BLaER1 treated with 17β-estradiol and CSF1 and Interleukin-3, amounts not matched to agents 10 nM and 100 nM (cell line): ENCODE data around the gene CSNK2A2.

Source experiments
- H3K27ac ChIP-seq, 11 experiments: shearing (Covaris generic); formaldehyde crosslinking; 2 replicates each; pipeline ENCODE4 v1.8.1; 2022
- H3K27me3 ChIP-seq, 11 experiments: shearing (Covaris generic); formaldehyde crosslinking; 2 replicates each; pipeline ENCODE4 v1.8.1; 2022
- H3K36me3 ChIP-seq, 11 experiments: shearing (Covaris generic); formaldehyde crosslinking; 2 replicates each; pipeline ENCODE4 v1.8.1; 2022
- H3K4me1 ChIP-seq, 10 experiments: shearing (Covaris generic); formaldehyde crosslinking; 2 replicates each; pipeline ENCODE4 v1.8.1; 2022
- H3K4me2 ChIP-seq, 11 experiments: shearing (Covaris generic); formaldehyde crosslinking; 2 replicates each; pipeline ENCODE4 v1.8.1; 2022
- H3K4me3 ChIP-seq, 10 experiments: shearing (Covaris generic); formaldehyde crosslinking; 2 replicates each; pipeline ENCODE4 v1.8.1; 2022
- H3K9ac ChIP-seq, 11 experiments: shearing (Covaris generic); formaldehyde crosslinking; 2 replicates each; pipeline ENCODE4 v1.8.1; 2022
- H3K9me3 ChIP-seq, 11 experiments: shearing (Covaris generic); formaldehyde crosslinking; replicated peaks in 1 of 11; 2 replicates each; pipeline ENCODE4 v1.8.1; 2022
- H4K20me1 ChIP-seq, 11 experiments: shearing (Covaris generic); formaldehyde crosslinking; 2 replicates each; pipeline ENCODE4 v1.8.1; 2022
- Cebpa-rat ChIP-seq, 11 experiments: shearing (Covaris generic); IDR thresholded peaks; 2 replicates each; pipeline ENCODE4 v1.8.1; 2022

Gene CSNK2A2

DNA sequence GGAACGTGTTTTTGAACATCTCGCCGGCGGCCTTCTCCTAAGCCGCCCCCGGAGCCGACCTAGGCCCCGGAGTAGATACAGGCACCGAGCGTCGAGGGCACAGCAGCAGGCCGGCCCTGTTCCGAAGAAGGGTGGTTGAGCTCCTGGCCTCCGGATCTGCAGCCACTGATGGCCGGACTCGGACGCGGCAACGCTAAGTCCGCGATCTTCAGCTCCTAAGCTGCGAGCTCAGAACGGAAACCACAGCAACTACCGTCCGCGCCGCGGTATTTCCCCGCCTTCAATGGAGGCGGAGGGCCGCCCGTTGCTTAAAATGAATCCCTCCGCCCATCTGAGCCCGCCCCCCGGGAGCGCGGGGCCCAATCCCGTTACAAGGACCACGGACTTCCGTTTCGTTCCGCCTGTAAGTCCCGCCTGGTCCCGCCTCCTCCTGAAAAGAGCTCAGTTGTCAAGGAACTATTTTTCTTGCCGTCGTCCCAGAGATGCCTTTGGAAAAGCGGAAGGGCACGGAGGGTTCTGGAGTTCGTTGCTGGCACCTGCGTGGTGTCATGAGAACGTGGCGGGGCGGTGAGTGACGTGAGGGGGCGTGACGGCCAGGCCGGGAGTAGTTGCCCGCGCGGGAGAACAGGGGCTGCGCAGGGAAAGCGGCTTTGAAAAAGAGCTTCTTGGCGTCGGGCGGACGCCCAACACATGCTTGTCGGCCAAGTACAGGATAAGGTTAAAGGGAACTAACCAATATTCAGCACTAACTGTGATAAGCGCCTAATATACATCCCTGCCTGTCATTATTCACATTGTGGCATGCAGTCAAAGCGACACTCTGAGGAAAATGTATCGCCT is 68.6 kb downstream of the CSNK2A2 start, which contains the start of gene CFAP20:
Gene CFAP20 (minus strand): TSS at position 285 of the 840 bp plus-strand sequence. CDS start 266 bp downstream, at position 19.
- peak within 1 kb of the TSS; percentile 67 to 92 (median 89); a peak in 21 of 22 replicates for H3K27ac ChIP-seq
- no peak for TF ChIP-seq Cebpa-rat (IDR thresholded peaks at IDR 0.05)
- H3K4me3 ChIP-seq, result peak within 1 kb of the TSS; percentile 80 to 93 (median 90)
- peaks cover 0 to 4% (median 0%) of the 10 kb centered on the region in 11 experiments; a peak in 1 of 22 replicates for H3K9me3 ChIP-seq
- peak within 1 kb of the TSS; percentile 92 to 100 (median 97) for H3K4me2 ChIP-seq
- peak within 1 kb of the TSS; percentile 85 to 95 (median 91) for H3K9ac ChIP-seq
- H3K36me3 ChIP-seq, result 0 out of 22 replicates have a peak, but pooled peaks cover 0 to 4% (median 0%) of the 10 kb centered on the region in 11 experiments
- H3K4me1 ChIP-seq, result peaks cover 39 to 47% (median 43%) of the 10 kb centered on the region in 10 experiments
- no peaks in the 10 kb centered on the region for H3K27me3 ChIP-seq
- H4K20me1 ChIP-seq, result peaks cover 40 to 47% (median 43%) of the 10 kb centered on the region in 11 experiments; a peak in 21 of 22 replicates

DNA sequence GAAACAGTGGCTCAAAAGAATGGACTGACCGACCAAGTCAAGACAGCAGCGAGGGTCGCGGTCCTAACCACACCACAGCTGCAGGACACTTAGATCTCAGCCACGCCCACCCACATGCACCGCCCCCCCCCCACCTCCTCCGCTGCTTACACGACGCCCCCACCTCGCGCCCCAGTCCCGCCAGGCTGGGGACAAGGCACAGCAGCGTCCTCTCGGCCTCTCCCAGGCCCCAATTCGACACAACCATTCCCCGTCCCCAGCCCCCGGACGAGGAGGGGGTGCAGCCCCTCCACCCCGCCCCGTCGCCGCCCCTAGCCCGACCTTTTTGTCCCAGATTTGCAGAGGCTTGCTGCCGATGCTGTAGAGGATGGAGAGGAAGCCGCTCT is 69.2 kb downstream of the CSNK2A2 start:
- TF ChIP-seq Cebpa-rat (IDR thresholded peaks at IDR 0.05), result no peak
- Histone ChIP-seq H3K27me3 (no peaks in the 10 kb centered on the region), H4K20me1 (peaks cover 46 to 53% (median 49%) of the 10 kb centered on the region in 11 experiments; a peak in 21 of 22 replicates), H3K36me3 (peaks cover 0 to 4% (median 0%) of the 10 kb centered on the region in 11 experiments; a peak in 2 of 22 replicates), H3K4me2 (peak overlapping the region; percentile 92 to 100 (median 97)), H3K9me3 (peaks cover 0 to 4% (median 0%) of the 10 kb centered on the region in 11 experiments; a peak in 1 of 22 replicates), H3K4me1 (peaks cover 45 to 54% (median 49%) of the 10 kb centered on the region in 10 experiments), H3K4me3 (peak overlapping the region; percentile 80 to 93 (median 90)), H3K27ac (peak overlapping the region; percentile 67 to 92 (median 89); a peak in 21 of 22 replicates), H3K9ac (peak overlapping the region; percentile 85 to 95 (median 91))

DNA sequence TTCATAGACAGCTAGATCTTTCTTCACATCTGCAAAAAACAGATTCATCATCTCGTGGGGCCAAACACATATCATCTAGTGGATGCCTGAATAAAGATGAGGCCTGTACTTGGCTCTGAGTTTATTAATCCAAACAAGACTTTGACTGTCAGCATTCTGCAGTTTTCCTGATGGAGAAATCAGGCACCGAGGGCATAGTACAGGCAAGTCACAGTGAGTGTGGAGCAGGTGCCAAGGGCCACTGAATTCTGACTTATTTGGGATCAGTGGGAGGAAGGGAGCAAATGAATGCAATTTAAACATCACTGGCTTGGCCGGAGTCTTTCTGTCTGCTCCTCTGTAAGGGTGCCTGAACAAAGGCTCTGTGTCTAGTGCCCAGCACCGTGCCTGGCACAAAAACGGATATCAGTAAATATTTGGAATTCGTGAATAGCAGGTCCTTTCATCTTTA is 69.7 kb downstream of the CSNK2A2 start:
- H3K27ac ChIP-seq, result peak overlapping the region in 7 of 11 experiments; percentile 23 to 91 (median 88); a peak in 9 of 22 replicates
- peaks cover 46 to 54% (median 50%) of the 10 kb centered on the region in 10 experiments for H3K4me1 ChIP-seq
- H3K27me3 ChIP-seq, result no peaks in the 10 kb centered on the region
- peaks cover 46 to 58% (median 53%) of the 10 kb centered on the region in 11 experiments; a peak in 21 of 22 replicates for H4K20me1 ChIP-seq
- H3K4me3 ChIP-seq, result peak overlapping the region; percentile 80 to 93 (median 90)
- H3K9me3 ChIP-seq, result peaks cover 0 to 4% (median 0%) of the 10 kb centered on the region in 11 experiments; a peak in 1 of 22 replicates
- peak overlapping the region; percentile 92 to 100 (median 97) for H3K4me2 ChIP-seq
- no peak for TF ChIP-seq Cebpa-rat (IDR thresholded peaks at IDR 0.05)
- peaks cover 0 to 5% (median 0%) of the 10 kb centered on the region in 11 experiments; a peak in 2 of 22 replicates for H3K36me3 ChIP-seq
- H3K9ac ChIP-seq, result peak overlapping the region; percentile 63 to 95 (median 91)

DNA sequence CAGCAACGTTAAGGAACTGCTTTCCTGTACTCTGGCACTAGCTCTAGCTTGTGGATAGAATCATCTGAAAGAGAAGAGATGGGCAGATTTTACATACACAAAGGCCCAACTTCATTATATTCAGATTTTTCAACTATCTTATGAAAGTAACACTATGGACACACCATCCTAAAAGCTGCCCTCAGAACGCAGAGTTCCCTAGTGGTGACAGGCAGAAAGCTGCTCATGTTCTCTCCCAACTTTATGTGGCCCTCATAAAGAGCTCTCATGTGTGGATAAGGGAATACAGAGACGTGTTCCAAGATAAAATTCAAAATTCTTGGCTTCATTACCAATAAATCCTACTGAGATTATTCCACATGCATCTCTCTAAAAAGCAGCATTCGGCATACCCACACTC is 70.3 kb downstream of the CSNK2A2 start:
- H3K4me3 ChIP-seq, result peak overlapping the region; percentile 80 to 93 (median 90); a peak in 19 of 20 replicates
- H3K9me3 ChIP-seq, result peaks cover 0 to 4% (median 0%) of the 10 kb centered on the region in 11 experiments; a peak in 1 of 22 replicates
- H3K27me3 ChIP-seq, result no peaks in the 10 kb centered on the region
- TF ChIP-seq Cebpa-rat (IDR thresholded peaks at IDR 0.05), result no peak
- H3K27ac ChIP-seq, result peak overlapping the region in 6 of 11 experiments; percentile 37 to 83 (median 39); a peak in 8 of 22 replicates
- H3K4me2 ChIP-seq, result peak overlapping the region; percentile 92 to 100 (median 97)
- H3K9ac ChIP-seq, result peak overlapping the region; percentile 63 to 95 (median 91); a peak in 20 of 22 replicates
- H4K20me1 ChIP-seq, result peaks cover 46 to 63% (median 58%) of the 10 kb centered on the region in 11 experiments; a peak in 21 of 22 replicates
- H3K4me1 ChIP-seq, result peaks cover 46 to 54% (median 50%) of the 10 kb centered on the region in 10 experiments
- peaks cover 0 to 5% (median 0%) of the 10 kb centered on the region in 11 experiments; a peak in 2 of 22 replicates for H3K36me3 ChIP-seq

DNA sequence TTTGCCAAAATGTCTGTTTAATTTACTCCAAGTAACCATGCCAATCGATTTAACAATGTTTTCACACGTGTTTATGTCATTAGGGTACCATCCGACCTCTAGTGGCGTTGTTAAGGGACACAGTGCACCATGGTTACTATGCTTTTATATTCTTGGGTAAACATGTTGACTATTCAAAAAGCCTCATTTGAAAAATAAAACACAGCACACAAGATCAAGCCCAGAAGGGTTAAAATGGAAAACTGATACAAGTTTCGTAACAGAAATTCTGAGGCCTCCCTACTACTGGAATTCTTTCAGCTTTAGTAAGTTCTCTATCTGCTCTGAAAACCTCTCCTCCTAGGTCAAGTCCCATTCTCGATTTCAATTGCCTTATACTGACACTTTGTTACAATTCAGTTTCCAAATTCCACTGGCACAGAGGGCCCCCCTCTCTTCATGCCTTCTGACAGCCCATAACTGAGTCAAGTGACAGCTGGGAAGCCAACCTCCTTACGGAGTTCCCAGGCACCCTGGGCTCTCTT is 70.8 kb downstream of the CSNK2A2 start:
- TF ChIP-seq Cebpa-rat (IDR thresholded peaks at IDR 0.05), result no peak
- H3K4me1 ChIP-seq, result peaks cover 46 to 57% (median 52%) of the 10 kb centered on the region in 10 experiments
- H3K4me3 ChIP-seq, result peak overlapping the region; percentile 80 to 93 (median 90); a peak in 18 of 20 replicates
- H3K36me3 ChIP-seq, result peaks cover 0 to 5% (median 0%) of the 10 kb centered on the region in 11 experiments; a peak in 2 of 22 replicates
- H3K9me3 ChIP-seq, result peaks cover 0 to 4% (median 0%) of the 10 kb centered on the region in 11 experiments; a peak in 1 of 22 replicates
- H3K27ac ChIP-seq, result peak overlapping the region in 6 of 11 experiments; percentile 37 to 83 (median 39); a peak in 8 of 22 replicates
- peak overlapping the region; percentile 63 to 95 (median 91); a peak in 20 of 22 replicates for H3K9ac ChIP-seq
- no peaks in the 10 kb centered on the region for H3K27me3 ChIP-seq
- peaks cover 49 to 68% (median 63%) of the 10 kb centered on the region in 11 experiments; a peak in 21 of 22 replicates for H4K20me1 ChIP-seq
- H3K4me2 ChIP-seq, result peak overlapping the region; percentile 92 to 100 (median 97)

DNA sequence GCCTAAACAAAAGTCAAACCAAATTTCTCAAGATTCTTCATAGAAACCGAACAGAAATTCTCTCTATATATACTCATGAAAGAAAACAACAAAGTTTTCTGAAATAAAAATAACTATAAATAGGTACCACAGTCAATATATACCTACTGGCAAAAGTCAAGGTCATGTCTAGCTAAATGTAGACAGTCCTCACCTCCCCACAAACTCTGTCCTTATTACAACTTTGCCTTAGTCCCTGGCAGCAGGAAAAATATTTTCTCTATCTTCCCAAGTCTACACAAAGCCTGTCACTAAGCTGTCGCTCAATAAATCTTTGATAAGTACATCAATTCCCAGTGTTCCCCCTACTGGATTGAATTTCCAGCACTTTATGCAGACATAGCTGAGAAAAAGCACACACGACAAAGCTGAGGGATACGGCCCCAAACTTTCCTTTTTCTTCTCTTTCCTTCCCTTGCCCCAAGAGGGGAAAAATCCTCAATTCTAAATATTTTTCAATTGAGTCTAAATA is 71.4 kb downstream of the CSNK2A2 start:
- peaks cover 0 to 5% (median 0%) of the 10 kb centered on the region in 11 experiments; a peak in 2 of 22 replicates for H3K36me3 ChIP-seq
- peak overlapping the region in 6 of 11 experiments; percentile 21 to 95 (median 90); a peak in 8 of 22 replicates for H3K9ac ChIP-seq
- no peaks in the 10 kb centered on the region for H3K27me3 ChIP-seq
- peaks cover 54 to 74% (median 69%) of the 10 kb centered on the region in 11 experiments; a peak in 21 of 22 replicates for H4K20me1 ChIP-seq
- H3K27ac ChIP-seq, result peak overlapping the region in 3 of 11 experiments; percentile 18 to 83 (median 54); a peak in 5 of 22 replicates
- H3K4me2 ChIP-seq, result peak overlapping the region; percentile 92 to 100 (median 97); a peak in 21 of 22 replicates
- no peak for TF ChIP-seq Cebpa-rat (IDR thresholded peaks at IDR 0.05)
- H3K4me3 ChIP-seq, result peak overlapping the region in 5 of 10 experiments; percentile 80 to 92 (median 89); a peak in 6 of 20 replicates
- H3K9me3 ChIP-seq, result peaks cover 0 to 4% (median 0%) of the 10 kb centered on the region in 11 experiments; a peak in 1 of 22 replicates
- peaks cover 49 to 63% (median 58%) of the 10 kb centered on the region in 10 experiments for H3K4me1 ChIP-seq

DNA sequence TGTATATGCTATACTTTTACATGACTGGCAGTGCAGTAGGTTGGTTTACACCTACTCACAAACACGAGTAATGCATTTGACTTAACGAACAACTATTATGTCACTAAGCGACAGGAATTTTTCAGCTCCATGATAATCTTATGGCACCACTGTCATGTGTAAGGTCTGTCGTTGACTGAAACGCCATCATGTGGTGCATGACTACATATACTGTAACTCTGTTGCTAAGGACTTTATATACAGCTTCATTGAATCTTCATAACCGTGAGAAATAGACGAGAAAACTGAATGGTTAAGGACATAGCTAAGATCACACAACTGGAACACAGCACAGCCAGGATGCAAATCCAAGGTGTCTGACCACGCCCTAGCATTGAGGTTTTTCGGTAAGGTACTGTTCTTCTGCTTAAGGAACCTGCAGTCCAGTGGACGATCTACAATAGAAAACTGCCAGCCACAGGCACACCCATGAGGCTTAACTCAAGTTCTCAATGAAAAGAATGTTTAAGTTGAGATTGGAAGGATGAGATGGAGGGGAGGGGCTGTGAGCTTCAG is 72.0 kb downstream of the CSNK2A2 start:
- peak overlapping the region in 10 of 11 experiments; percentile 92 to 100 (median 96); a peak in 20 of 22 replicates for H3K4me2 ChIP-seq
- peaks cover 61 to 81% (median 76%) of the 10 kb centered on the region in 11 experiments; a peak in 21 of 22 replicates for H4K20me1 ChIP-seq
- H3K9ac ChIP-seq, result peak overlapping the region in 4 of 11 experiments; percentile 6 to 94 (median 49); a peak in 2 of 22 replicates
- peaks cover 56 to 70% (median 64%) of the 10 kb centered on the region in 10 experiments for H3K4me1 ChIP-seq
- no peaks in the 10 kb centered on the region for H3K27me3 ChIP-seq
- H3K27ac ChIP-seq, result peak overlapping the region in 1 of 11 experiments; percentile 83; a peak in 1 of 22 replicates
- peaks cover 0 to 4% (median 0%) of the 10 kb centered on the region in 11 experiments; a peak in 1 of 22 replicates for H3K9me3 ChIP-seq
- H3K36me3 ChIP-seq, result peaks cover 0 to 5% (median 0%) of the 10 kb centered on the region in 11 experiments; a peak in 2 of 22 replicates
- TF ChIP-seq Cebpa-rat (IDR thresholded peaks at IDR 0.05), result no peak
- no peak overlapping the region for H3K4me3 ChIP-seq
